SH-SY5Y (cell line): Measurements from ENCODE around the gene TENT4A.

Source experiments
- GATA2 ChIP-seq: IDR thresholded peaks from 2 replicates; pipeline ENCODE4 v1.6.1; 2011; ENCODE audit warnings: mild to moderate bottlenecking, low read depth, low read length
- GATA3 ChIP-seq: IDR thresholded peaks from 2 replicates; pipeline ENCODE4 v1.6.1; 2011; ENCODE audit warnings: low read depth, mild to moderate bottlenecking, low read length, moderate library complexity

DNA sequence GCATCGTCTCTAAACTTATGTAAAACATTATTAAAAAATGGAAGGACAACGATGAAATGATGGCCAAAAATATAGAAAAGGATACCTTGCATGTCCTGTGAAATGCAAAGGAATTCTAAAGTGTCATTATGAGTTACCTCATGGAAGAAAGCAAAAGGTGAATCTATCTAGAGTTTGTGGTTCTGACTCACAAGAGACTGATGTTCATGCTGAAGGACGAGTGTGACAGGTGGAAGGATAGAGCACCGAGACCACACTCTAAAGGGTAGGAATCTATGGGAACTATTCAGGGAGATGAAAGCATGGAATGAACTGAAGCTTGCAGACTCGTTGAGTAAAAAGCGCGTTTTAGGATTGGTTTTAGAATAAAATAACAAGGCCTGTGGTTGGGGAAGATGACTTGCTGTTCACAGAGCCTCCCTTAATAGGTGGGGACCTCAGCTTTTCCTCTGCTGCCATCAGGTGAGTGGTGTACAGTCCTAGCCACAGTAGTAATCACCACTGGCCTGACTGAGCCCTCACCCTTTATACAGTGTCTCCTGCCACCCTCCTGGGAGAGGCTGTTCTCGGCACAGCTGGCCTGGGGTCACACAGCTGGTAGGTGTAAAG is 11.2 kb downstream of the TENT4A start:
- TF ChIP-seq GATA2 (no peak), GATA3 (no peak)
